ENCODE data around the gene PARD3. TPM values are rescaled to one million over a fixed set of nuclear protein-coding genes. Genes with fewer than 3 reads are reported as not detected.
A peak's percentile ranks its signal among the peaks of the same experiment; 100 is the strongest.

Gene PARD3
- total RNA-seq, 1 experiment from 2014 or later: not detected

GRCh38 chr10:34687434-34688210 is 127.5 kb downstream of the PARD3 start:
- H3K27ac ChIP-seq (ENCODE audit: low read length): no peak overlapping the region
- DNase-seq: peak; percentile 37
- H4K20me1 ChIP-seq (ENCODE audit: insufficient read depth, low read depth, low read length): no peaks in the 10 kb centered on the region
- H3K79me2 ChIP-seq (ENCODE audit: low read length): no peaks in the 10 kb centered on the region
- no peaks in the 10 kb centered on the region for H3K9me3 ChIP-seq (ENCODE audit: low read length)
- no peak overlapping the region for H3K4me3 ChIP-seq (ENCODE audit: low read length)
- no peaks in the 10 kb centered on the region for H3K4me1 ChIP-seq (ENCODE audit: low read length)
- H3K4me2 ChIP-seq (ENCODE audit: low read depth, low read length, poor library complexity, severe bottlenecking): no peak overlapping the region
- no peak overlapping the region for H3K9ac ChIP-seq (ENCODE audit: low read length)
- no peak overlapping the region for H2AFZ ChIP-seq (ENCODE audit: low read length)
- H3K36me3 ChIP-seq (ENCODE audit: insufficient read depth, low read length): no peaks in the 10 kb centered on the region
- no peaks in the 10 kb centered on the region for H3K27me3 ChIP-seq (ENCODE audit: low read length)
- no peaks in the 10 kb centered on the region for H3K9me2 ChIP-seq (replicated peaks; ENCODE audit: insufficient read depth, low read length)

GRCh38 chr10:34682580-34682979 is 132.5 kb downstream of the PARD3 start:
- Histone ChIP-seq H3K4me3 (ENCODE audit: low read length) (no peak overlapping the region), H3K36me3 (ENCODE audit: insufficient read depth, low read length) (no peaks in the 10 kb centered on the region), H3K79me2 (ENCODE audit: low read length) (no peaks in the 10 kb centered on the region), H2AFZ (ENCODE audit: low read length) (no peak overlapping the region), H4K20me1 (ENCODE audit: insufficient read depth, low read depth, low read length) (no peaks in the 10 kb centered on the region), H3K9ac (ENCODE audit: low read length) (no peak overlapping the region), H3K27ac (ENCODE audit: low read length) (no peak overlapping the region), H3K4me2 (ENCODE audit: low read depth, low read length, poor library complexity, severe bottlenecking) (no peak overlapping the region), H3K4me1 (ENCODE audit: low read length) (no peaks in the 10 kb centered on the region), H3K9me3 (ENCODE audit: low read length) (no peaks in the 10 kb centered on the region), H3K9me2 (replicated peaks; ENCODE audit: insufficient read depth, low read length) (no peaks in the 10 kb centered on the region), H3K27me3 (ENCODE audit: low read length) (no peaks in the 10 kb centered on the region)
- no peak for DNase-seq

- no peak overlapping the region for H3K4me2 ChIP-seq (ENCODE audit: low read depth, low read length, poor library complexity, severe bottlenecking)
- H3K9me2 ChIP-seq (replicated peaks; ENCODE audit: insufficient read depth, low read length): no peaks in the 10 kb centered on the region
- H3K36me3 ChIP-seq (ENCODE audit: insufficient read depth, low read length): no peaks in the 10 kb centered on the region
- H3K4me3 ChIP-seq (ENCODE audit: low read length): no peak overlapping the region
- no peaks in the 10 kb centered on the region for H3K4me1 ChIP-seq (ENCODE audit: low read length)
- no peaks in the 10 kb centered on the region for H3K27me3 ChIP-seq (ENCODE audit: low read length)
- DNase-seq: peak; percentile 25
- H2AFZ ChIP-seq (ENCODE audit: low read length): no peak overlapping the region
- H3K27ac ChIP-seq (ENCODE audit: low read length): no peak overlapping the region
- no peaks in the 10 kb centered on the region for H4K20me1 ChIP-seq (ENCODE audit: insufficient read depth, low read depth, low read length)
- no peak overlapping the region for H3K9ac ChIP-seq (ENCODE audit: low read length)
- no peaks in the 10 kb centered on the region for H3K9me3 ChIP-seq (ENCODE audit: low read length)
- H3K79me2 ChIP-seq (ENCODE audit: low read length): no peaks in the 10 kb centered on the region
These were observed 133.2 kb downstream of the PARD3 start for GRCh38 chr10:34681933-34682332.

- DNase-seq: no peak
- no peak overlapping the region for H3K27ac ChIP-seq (ENCODE audit: low read length)
- H4K20me1 ChIP-seq (ENCODE audit: insufficient read depth, low read depth, low read length): no peaks in the 10 kb centered on the region
- H3K9me3 ChIP-seq (ENCODE audit: low read length): no peaks in the 10 kb centered on the region
- H3K27me3 ChIP-seq (ENCODE audit: low read length): no peaks in the 10 kb centered on the region
- no peaks in the 10 kb centered on the region for H3K9me2 ChIP-seq (replicated peaks; ENCODE audit: insufficient read depth, low read length)
- no peak overlapping the region for H2AFZ ChIP-seq (ENCODE audit: low read length)
- H3K4me1 ChIP-seq (ENCODE audit: low read length): no peaks in the 10 kb centered on the region
- no peak overlapping the region for H3K4me3 ChIP-seq (ENCODE audit: low read length)
- H3K36me3 ChIP-seq (ENCODE audit: insufficient read depth, low read length): no peaks in the 10 kb centered on the region
- H3K9ac ChIP-seq (ENCODE audit: low read length): no peak overlapping the region
- no peak overlapping the region for H3K4me2 ChIP-seq (ENCODE audit: low read depth, low read length, poor library complexity, severe bottlenecking)
- H3K79me2 ChIP-seq (ENCODE audit: low read length): no peaks in the 10 kb centered on the region
These were observed 135.9 kb downstream of the PARD3 start for GRCh38 chr10:34679177-34679576.

DNA sequence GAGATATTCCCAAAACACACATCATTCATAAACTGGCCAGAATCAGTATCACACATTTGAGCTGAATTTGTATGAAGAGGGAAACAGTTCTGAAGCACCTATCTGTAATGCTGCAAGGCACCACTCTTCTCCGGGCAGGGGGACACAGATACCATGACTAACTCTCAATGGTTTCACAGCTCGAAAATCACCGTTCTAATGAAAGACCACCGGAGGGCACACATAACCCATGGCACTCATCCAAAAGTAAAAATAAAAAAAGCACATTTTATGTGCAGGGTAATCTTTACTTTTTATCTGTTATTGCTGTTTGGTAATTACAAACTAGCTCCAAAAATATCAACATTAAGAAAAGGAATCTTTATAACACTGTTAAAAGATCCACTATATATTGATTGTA is 137.5 kb downstream of the PARD3 start:
- H3K36me3 ChIP-seq (ENCODE audit: insufficient read depth, low read length): no peaks in the 10 kb centered on the region
- no peaks in the 10 kb centered on the region for H3K79me2 ChIP-seq (ENCODE audit: low read length)
- no peak overlapping the region for H3K4me3 ChIP-seq (ENCODE audit: low read length)
- H3K27ac ChIP-seq (ENCODE audit: low read length): no peak overlapping the region
- no peak overlapping the region for H2AFZ ChIP-seq (ENCODE audit: low read length)
- no peak for DNase-seq
- no peak overlapping the region for H3K9ac ChIP-seq (ENCODE audit: low read length)
- no peaks in the 10 kb centered on the region for H3K9me3 ChIP-seq (ENCODE audit: low read length)
- no peak overlapping the region for H3K4me2 ChIP-seq (ENCODE audit: low read depth, low read length, poor library complexity, severe bottlenecking)
- no peaks in the 10 kb centered on the region for H3K4me1 ChIP-seq (ENCODE audit: low read length)
- H4K20me1 ChIP-seq (ENCODE audit: insufficient read depth, low read depth, low read length): no peaks in the 10 kb centered on the region
- H3K9me2 ChIP-seq (replicated peaks; ENCODE audit: insufficient read depth, low read length): no peaks in the 10 kb centered on the region
- no peaks in the 10 kb centered on the region for H3K27me3 ChIP-seq (ENCODE audit: low read length)

- Histone ChIP-seq H3K4me2 (ENCODE audit: low read depth, low read length, poor library complexity, severe bottlenecking) (no peak overlapping the region), H3K36me3 (ENCODE audit: insufficient read depth, low read length) (no peaks in the 10 kb centered on the region), H3K9ac (ENCODE audit: low read length) (no peak overlapping the region), H3K27me3 (ENCODE audit: low read length) (no peaks in the 10 kb centered on the region), H3K9me3 (ENCODE audit: low read length) (no peaks in the 10 kb centered on the region), H4K20me1 (ENCODE audit: insufficient read depth, low read depth, low read length) (no peaks in the 10 kb centered on the region), H3K4me3 (ENCODE audit: low read length) (no peak overlapping the region), H3K9me2 (replicated peaks; ENCODE audit: insufficient read depth, low read length) (no peaks in the 10 kb centered on the region), H3K4me1 (ENCODE audit: low read length) (no peaks in the 10 kb centered on the region), H3K27ac (ENCODE audit: low read length) (no peak overlapping the region), H3K79me2 (ENCODE audit: low read length) (no peaks in the 10 kb centered on the region), H2AFZ (ENCODE audit: low read length) (no peak overlapping the region)
- DNase-seq: no peak
These were observed 138.0 kb downstream of the PARD3 start for GRCh38 chr10:34677132-34677531.

DNA sequence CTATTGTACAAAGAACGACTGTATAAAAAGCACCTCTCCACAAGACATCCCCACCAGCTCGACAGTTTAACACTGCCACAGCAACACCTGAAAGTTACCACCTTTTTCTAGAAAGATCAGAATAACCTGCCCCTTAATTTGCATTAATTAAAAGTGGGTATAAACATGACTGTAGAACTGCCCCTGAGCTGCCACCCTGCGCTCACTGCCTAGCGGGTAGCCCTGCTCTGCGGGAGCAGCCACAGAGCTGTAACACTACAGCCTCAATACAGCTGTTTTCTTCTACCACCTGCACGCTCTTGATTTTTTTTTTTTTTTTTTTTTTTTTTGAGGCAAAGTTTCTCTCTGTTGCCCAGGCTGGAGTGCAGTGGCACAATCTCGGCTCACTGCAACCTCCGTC is 140.9 kb downstream of the PARD3 start:
- Histone ChIP-seq H3K27ac (ENCODE audit: low read length) (no peak overlapping the region), H3K4me3 (ENCODE audit: low read length) (no peak overlapping the region), H3K79me2 (ENCODE audit: low read length) (no peaks in the 10 kb centered on the region), H4K20me1 (ENCODE audit: insufficient read depth, low read depth, low read length) (no peaks in the 10 kb centered on the region), H3K36me3 (ENCODE audit: insufficient read depth, low read length) (no peaks in the 10 kb centered on the region), H3K9ac (ENCODE audit: low read length) (no peak overlapping the region), H3K27me3 (ENCODE audit: low read length) (no peaks in the 10 kb centered on the region), H2AFZ (ENCODE audit: low read length) (no peak overlapping the region), H3K9me3 (ENCODE audit: low read length) (no peaks in the 10 kb centered on the region), H3K4me2 (ENCODE audit: low read depth, low read length, poor library complexity, severe bottlenecking) (no peak overlapping the region), H3K4me1 (ENCODE audit: low read length) (no peaks in the 10 kb centered on the region), H3K9me2 (replicated peaks; ENCODE audit: insufficient read depth, low read length) (no peaks in the 10 kb centered on the region)
- no peak for DNase-seq

GRCh38 chr10:34670081-34670480 is 145.0 kb downstream of the PARD3 start:
- H3K9ac ChIP-seq (ENCODE audit: low read length): no peak overlapping the region
- H3K79me2 ChIP-seq (ENCODE audit: low read length): no peaks in the 10 kb centered on the region
- H3K36me3 ChIP-seq (ENCODE audit: insufficient read depth, low read length): no peaks in the 10 kb centered on the region
- no peak for DNase-seq
- H3K4me3 ChIP-seq (ENCODE audit: low read length): no peak overlapping the region
- H3K4me1 ChIP-seq (ENCODE audit: low read length): no peaks in the 10 kb centered on the region
- H4K20me1 ChIP-seq (ENCODE audit: insufficient read depth, low read depth, low read length): no peaks in the 10 kb centered on the region
- no peak overlapping the region for H2AFZ ChIP-seq (ENCODE audit: low read length)
- H3K9me2 ChIP-seq (replicated peaks; ENCODE audit: insufficient read depth, low read length): no peaks in the 10 kb centered on the region
- H3K27ac ChIP-seq (ENCODE audit: low read length): no peak overlapping the region
- no peaks in the 10 kb centered on the region for H3K9me3 ChIP-seq (ENCODE audit: low read length)
- H3K27me3 ChIP-seq (ENCODE audit: low read length): no peaks in the 10 kb centered on the region
- no peak overlapping the region for H3K4me2 ChIP-seq (ENCODE audit: low read depth, low read length, poor library complexity, severe bottlenecking)
